ENCODE results near the gene FAM120AOS. TPM values are rescaled to one million over a fixed set of nuclear protein-coding genes. Genes with fewer than 3 reads are reported as not detected.
A peak's percentile ranks its signal among the peaks of the same experiment; 100 is the strongest.

Gene FAM120AOS
- polyA plus RNA-seq, 3 donors from 2014 or later, result 52.5 to 109 (median 67.4) TPM

DNA sequence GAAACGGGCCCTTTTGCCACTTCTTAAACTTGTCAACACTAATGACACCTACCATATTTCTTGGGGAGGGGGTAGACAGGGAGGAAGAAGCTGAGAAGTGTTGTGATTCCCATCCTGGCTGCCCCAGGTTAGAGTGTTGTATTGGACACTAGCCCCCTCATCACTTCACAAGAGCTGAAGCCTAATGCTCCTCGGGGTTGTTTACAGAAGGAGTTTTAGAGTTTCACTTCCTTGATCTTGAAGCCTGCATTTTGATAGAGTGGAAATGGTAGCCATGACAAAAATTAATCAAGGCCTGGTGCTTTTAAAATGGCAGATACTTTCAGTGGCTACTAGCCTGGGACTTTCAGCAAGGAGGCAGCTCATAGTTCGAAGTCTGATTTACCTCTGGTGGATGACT is 11.0 kb upstream of the FAM120AOS start:
- Mint-ChIP-seq H3K9me3 (no peaks in the 10 kb centered on the region), H3K4me1 (peaks cover 87 to 88% of the 10 kb centered on the region in 2 donors), H3K27me3 (ENCODE audit: low read depth in 3 of 3) (no peaks in the 10 kb centered on the region), H3K4me3 (peak overlapping the region in 4 of 5 donors; percentile 20 to 65 (median 41)), H3K27ac (peak overlapping the region; percentile 53 to 86 (median 82)), H3K36me3 (no peaks in the 10 kb centered on the region)
- no peak for DNase-seq

DNA sequence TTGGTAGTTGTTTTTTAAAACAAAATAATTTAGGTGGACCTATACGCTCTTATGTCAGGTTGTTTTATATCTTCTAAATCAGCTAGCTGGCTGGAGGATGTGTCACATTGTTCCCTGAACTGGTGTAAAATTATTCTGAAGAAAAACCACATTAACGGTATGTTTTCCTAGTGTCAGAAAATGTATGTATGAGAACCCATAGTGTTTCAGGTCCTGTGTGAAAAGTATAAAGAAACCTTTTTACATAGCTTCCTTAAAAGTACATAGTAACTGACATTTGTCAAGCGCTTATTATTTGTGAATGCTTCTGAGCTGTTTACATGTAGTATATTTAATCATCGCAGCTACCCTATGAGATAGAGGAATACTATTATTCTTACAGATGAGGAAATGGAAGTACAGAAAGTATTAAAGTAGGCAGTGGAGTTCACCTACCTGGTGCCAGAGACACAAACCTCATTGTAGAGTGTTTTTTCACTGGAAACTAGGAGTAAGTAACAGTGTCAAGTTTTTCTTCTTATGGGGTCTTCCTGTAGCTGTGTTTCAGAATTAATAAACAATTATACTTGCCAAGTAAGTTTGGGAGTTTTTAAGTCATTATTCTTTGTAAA is 10.4 kb upstream of the FAM120AOS start:
- H3K4me1 Mint-ChIP-seq, result peaks cover 84 to 88% of the 10 kb centered on the region in 2 donors
- H3K36me3 Mint-ChIP-seq, result peaks cover 0 to 2% (median 0%) of the 10 kb centered on the region in 3 donors
- H3K27me3 Mint-ChIP-seq (ENCODE audit: low read depth in 3 of 3), result no peaks in the 10 kb centered on the region
- H3K9me3 Mint-ChIP-seq, result no peaks in the 10 kb centered on the region
- DNase-seq, result no peak
- peak overlapping the region; percentile 31 to 65 (median 46) for H3K4me3 Mint-ChIP-seq
- H3K27ac Mint-ChIP-seq, result peak overlapping the region; percentile 53 to 86 (median 82)

GRCh38 chr9:93461821-93462220 is 8.4 kb upstream of the FAM120AOS start:
- Mint-ChIP-seq H3K27me3 (ENCODE audit: low read depth in 3 of 3) (no peaks in the 10 kb centered on the region), H3K9me3 (no peaks in the 10 kb centered on the region), H3K27ac (no peak overlapping the region), H3K36me3 (peaks cover 0 to 3% (median 0%) of the 10 kb centered on the region in 3 donors), H3K4me1 (peaks cover 75 to 88% of the 10 kb centered on the region in 2 donors), H3K4me3 (no peak overlapping the region)
- no peak for DNase-seq

DNA sequence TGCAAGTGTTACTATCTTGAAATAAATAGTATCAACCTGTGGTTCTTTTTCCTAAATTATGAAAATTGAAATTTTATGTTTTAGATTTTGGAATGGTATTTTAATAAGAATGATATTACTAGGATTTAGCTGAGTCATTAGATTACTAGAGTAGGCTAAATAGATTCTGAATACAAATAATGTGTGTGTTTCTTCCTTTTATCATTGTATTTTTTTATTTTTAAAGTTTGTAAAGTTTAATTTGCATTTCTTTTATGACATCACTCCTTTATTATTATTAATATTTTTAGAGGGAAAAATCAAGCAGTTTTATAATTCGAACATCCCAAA is 8.0 kb upstream of the FAM120AOS start:
- H3K4me1 Mint-ChIP-seq, result peaks cover 75 to 88% of the 10 kb centered on the region in 2 donors
- H3K36me3 Mint-ChIP-seq, result peaks cover 0 to 3% (median 0%) of the 10 kb centered on the region in 3 donors
- no peaks in the 10 kb centered on the region for H3K9me3 Mint-ChIP-seq
- H3K4me3 Mint-ChIP-seq, result no peak overlapping the region
- no peak overlapping the region for H3K27ac Mint-ChIP-seq
- DNase-seq, result no peak
- no peaks in the 10 kb centered on the region for H3K27me3 Mint-ChIP-seq (ENCODE audit: low read depth in 3 of 3)

DNA sequence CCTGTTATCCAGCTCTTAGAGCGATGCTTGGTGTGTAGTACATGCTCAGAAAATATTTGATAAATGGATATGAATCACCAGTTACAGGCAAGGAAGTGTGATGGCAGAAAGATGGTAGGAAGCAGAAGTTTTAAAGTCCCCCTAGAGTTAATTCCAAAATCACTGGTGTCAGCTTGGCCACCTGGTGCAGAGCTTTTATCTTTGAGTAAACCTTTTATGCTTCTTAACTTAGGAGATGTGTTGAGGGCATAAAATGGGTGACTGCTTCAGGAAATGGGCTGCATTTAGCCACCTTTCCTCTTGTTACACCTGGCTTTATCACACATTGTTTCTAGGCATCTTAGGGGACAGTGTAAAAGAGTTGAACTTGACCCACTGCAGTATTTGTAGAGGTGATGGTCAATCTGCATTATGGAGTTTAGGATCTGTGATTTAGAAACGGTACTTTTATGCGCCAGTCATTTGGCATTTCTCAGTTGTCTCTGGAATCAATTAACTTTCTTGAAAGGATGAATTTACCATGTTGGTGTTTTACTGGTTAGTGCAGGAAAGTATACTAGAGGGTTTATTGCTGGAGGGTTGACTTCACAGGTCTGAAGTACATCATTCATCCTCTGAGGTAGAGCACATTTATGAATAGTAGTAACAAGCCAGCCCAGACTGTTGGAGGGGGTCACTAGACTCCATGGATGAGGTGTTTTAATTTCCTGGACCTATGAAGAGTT is 7.5 kb upstream of the FAM120AOS start:
- no peak for DNase-seq
- H3K27me3 Mint-ChIP-seq (ENCODE audit: low read depth in 3 of 3), result no peaks in the 10 kb centered on the region
- peaks cover 73 to 88% of the 10 kb centered on the region in 2 donors for H3K4me1 Mint-ChIP-seq
- H3K36me3 Mint-ChIP-seq, result peaks cover 0 to 3% (median 0%) of the 10 kb centered on the region in 3 donors
- no peak overlapping the region for H3K4me3 Mint-ChIP-seq
- H3K27ac Mint-ChIP-seq, result peak overlapping the region in 4 of 6 donors; percentile 9 to 75 (median 33)
- H3K9me3 Mint-ChIP-seq, result no peaks in the 10 kb centered on the region

- DNase-seq, result no peak
- H3K27me3 Mint-ChIP-seq (ENCODE audit: low read depth in 3 of 3), result no peaks in the 10 kb centered on the region
- no peaks in the 10 kb centered on the region for H3K9me3 Mint-ChIP-seq
- peaks cover 67 to 84% of the 10 kb centered on the region in 2 donors for H3K4me1 Mint-ChIP-seq
- no peak overlapping the region for H3K4me3 Mint-ChIP-seq
- H3K36me3 Mint-ChIP-seq, result peaks cover 0 to 3% (median 0%) of the 10 kb centered on the region in 3 donors
- peak overlapping the region in 3 of 6 donors; percentile 15 to 58 (median 46) for H3K27ac Mint-ChIP-seq
Measured at GRCh38 chr9:93459432-93459847, 6.1 kb upstream of the FAM120AOS start.

GRCh38 chr9:93458712-93459111 is 5.3 kb upstream of the FAM120AOS start:
- Mint-ChIP-seq H3K36me3 (peaks cover 0 to 3% (median 0%) of the 10 kb centered on the region in 3 donors), H3K9me3 (no peaks in the 10 kb centered on the region), H3K27ac (peak overlapping the region in 1 of 6 donors; percentile 25), H3K4me1 (peaks cover 67 to 84% of the 10 kb centered on the region in 2 donors), H3K27me3 (ENCODE audit: low read depth in 3 of 3) (no peaks in the 10 kb centered on the region), H3K4me3 (no peak overlapping the region)
- no peak for DNase-seq

- H3K4me1 Mint-ChIP-seq, result peaks cover 65 to 81% of the 10 kb centered on the region in 2 donors
- peak overlapping the region in 4 of 6 donors; percentile 14 to 83 (median 46) for H3K27ac Mint-ChIP-seq
- peaks cover 3 to 8% (median 4%) of the 10 kb centered on the region in 3 donors for H3K27me3 Mint-ChIP-seq (ENCODE audit: low read depth in 3 of 3)
- no peak for DNase-seq
- peaks cover 0 to 3% (median 0%) of the 10 kb centered on the region in 3 donors for H3K36me3 Mint-ChIP-seq
- no peak overlapping the region for H3K4me3 Mint-ChIP-seq
- no peaks in the 10 kb centered on the region for H3K9me3 Mint-ChIP-seq
Measured at GRCh38 chr9:93457006-93457405, 3.6 kb upstream of the FAM120AOS start.

- Mint-ChIP-seq H3K9me3 (no peaks in the 10 kb centered on the region), H3K27ac (peak overlapping the region in 4 of 6 donors; percentile 14 to 83 (median 72)), H3K36me3 (peaks cover 0 to 3% (median 0%) of the 10 kb centered on the region in 3 donors), H3K27me3 (ENCODE audit: low read depth in 3 of 3) (peaks cover 3 to 8% (median 5%) of the 10 kb centered on the region in 3 donors), H3K4me3 (no peak overlapping the region), H3K4me1 (peaks cover 63 to 81% of the 10 kb centered on the region in 2 donors)
- DNase-seq, result no peak
Measured at GRCh38 chr9:93456504-93456903, 3.1 kb upstream of the FAM120AOS start.

DNA sequence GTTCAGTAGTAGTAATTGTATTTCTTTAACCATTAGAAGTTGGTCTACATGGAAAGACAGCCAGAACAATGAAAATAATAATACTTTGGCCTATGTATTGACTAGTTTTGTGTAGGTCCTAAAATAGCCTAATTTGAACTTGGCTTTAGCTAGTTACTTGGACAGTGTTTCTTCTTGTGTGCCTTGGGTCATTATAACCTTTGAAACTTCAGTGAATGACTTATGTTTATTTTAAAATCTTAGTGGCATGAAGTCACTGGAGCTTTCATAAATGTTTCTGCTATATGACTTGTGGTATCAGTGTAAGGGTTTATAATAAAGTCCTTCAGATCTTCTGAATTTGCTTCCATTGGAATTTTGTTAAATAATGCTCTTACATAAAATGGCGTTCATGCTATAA is 2.6 kb upstream of the FAM120AOS start:
- no peak for DNase-seq
- peaks cover 0 to 3% (median 0%) of the 10 kb centered on the region in 3 donors for H3K36me3 Mint-ChIP-seq
- peaks cover 62 to 79% of the 10 kb centered on the region in 2 donors for H3K4me1 Mint-ChIP-seq
- no peaks in the 10 kb centered on the region for H3K9me3 Mint-ChIP-seq
- H3K27ac Mint-ChIP-seq, result peak overlapping the region in 3 of 6 donors; percentile 68 to 83 (median 77)
- no peak overlapping the region for H3K4me3 Mint-ChIP-seq
- peaks cover 3 to 9% (median 5%) of the 10 kb centered on the region in 3 donors for H3K27me3 Mint-ChIP-seq (ENCODE audit: low read depth in 3 of 3)

GRCh38 chr9:93452710-93453046 is 703 bp downstream of the FAM120AOS start:
- peak overlapping the region; percentile 89 to 97 (median 91) for H3K4me3 Mint-ChIP-seq
- peaks cover 3 to 15% (median 11%) of the 10 kb centered on the region in 3 donors for H3K27me3 Mint-ChIP-seq (ENCODE audit: low read depth in 3 of 3)
- H3K27ac Mint-ChIP-seq, result peak overlapping the region; percentile 88 to 100 (median 94)
- peaks cover 52 to 74% of the 10 kb centered on the region in 2 donors for H3K4me1 Mint-ChIP-seq
- DNase-seq, result peak in 1 of 3 donors; percentile 10
- H3K9me3 Mint-ChIP-seq, result no peaks in the 10 kb centered on the region
- peaks cover 0 to 6% (median 4%) of the 10 kb centered on the region in 3 donors for H3K36me3 Mint-ChIP-seq

GRCh38 chr9:93451849-93452709 is 1.3 kb downstream of the FAM120AOS start:
- H3K27ac Mint-ChIP-seq, result peak overlapping the region; percentile 88 to 100 (median 94)
- H3K4me1 Mint-ChIP-seq, result peaks cover 54 to 74% of the 10 kb centered on the region in 2 donors
- DNase-seq, result peak; percentile 41 to 46 (median 45)
- peak overlapping the region; percentile 89 to 97 (median 91) for H3K4me3 Mint-ChIP-seq
- H3K27me3 Mint-ChIP-seq (ENCODE audit: low read depth in 3 of 3), result peaks cover 3 to 15% (median 11%) of the 10 kb centered on the region in 3 donors
- H3K36me3 Mint-ChIP-seq, result peaks cover 0 to 12% (median 5%) of the 10 kb centered on the region in 3 donors
- no peaks in the 10 kb centered on the region for H3K9me3 Mint-ChIP-seq

Measured in immature natural killer cell (primary cell).